HepG2 (cell line): ENCODE results near the gene MARK2. TPM values are rescaled to one million over a fixed set of nuclear protein-coding genes. Genes with fewer than 3 reads are reported as not detected.
A peak's percentile ranks its signal among the peaks of the same experiment; 100 is the strongest.

Experiments used
- ATF7 ChIP-seq, 2 experiments: fragments of 450-650 bp in 1 of 2; sonication (generic) in 1 of 2; formaldehyde crosslinking in 1 of 2; IDR thresholded peaks; 2 replicates each; pipeline versions ENCODE4 v1.4.0 to v1.6.1; 2016 to 2020; ENCODE audit warnings: antibody characterized with exemption in 1 of 2, mild to moderate bottlenecking in 1 of 2, missing genetic modification reagents in 1 of 2
- BCL3 ChIP-seq: sonication (generic); formaldehyde crosslinking; IDR thresholded peaks from 2 replicates; pipeline ENCODE4 v1.5.1; 2020; ENCODE audit warnings: mild to moderate bottlenecking, missing genetic modification reagents, moderate library complexity
- HIVEP1 ChIP-seq: sonication (generic); formaldehyde crosslinking; IDR thresholded peaks from 2 replicates; pipeline ENCODE4 v1.4.0; 2020; ENCODE audit warnings: mild to moderate bottlenecking, missing genetic modification reagents
- HOXA9 ChIP-seq: sonication (generic); formaldehyde crosslinking; IDR thresholded peaks from 2 replicates; pipeline ENCODE4 v1.8.1; 2022; ENCODE audit warnings: missing genetic modification reagents, mild to moderate bottlenecking, moderate library complexity, borderline replicate concordance
- NBN ChIP-seq: fragments of 450-650 bp; conservative IDR thresholded peaks from 2 replicates; pipeline ENCODE4 v1.6.1; 2017
- PREB ChIP-seq: sonication (generic); formaldehyde crosslinking; IDR thresholded peaks from 2 replicates; pipeline ENCODE4 v1.4.0; 2020; ENCODE audit warnings: missing genetic modification reagents
- SAP130 ChIP-seq: IDR thresholded peaks from 2 replicates; pipeline ENCODE4 v1.6.1; 2016; ENCODE audit warnings: low read depth
- SATB2 ChIP-seq: sonication (generic); formaldehyde crosslinking; IDR thresholded peaks from 2 replicates; pipeline ENCODE4 v1.5.0; 2020; ENCODE audit warnings: missing genetic modification reagents
- THAP9 ChIP-seq: sonication (generic); formaldehyde crosslinking; IDR thresholded peaks from 2 replicates; pipeline ENCODE4; 2020; ENCODE audit warnings: missing genetic modification reagents, mild to moderate bottlenecking, borderline replicate concordance
- ZBTB38 ChIP-seq: sonication (generic); formaldehyde crosslinking; IDR thresholded peaks from 2 replicates; pipeline ENCODE4 v1.5.1; 2020; ENCODE audit warnings: mild to moderate bottlenecking, missing genetic modification reagents
- ZNF17 ChIP-seq: sonication (generic); formaldehyde crosslinking; IDR thresholded peaks from 2 replicates; pipeline ENCODE4 v1.5.0; 2020; ENCODE audit warnings: mild to moderate bottlenecking, missing genetic modification reagents
- ZNF350 ChIP-seq: sonication (generic); formaldehyde crosslinking; IDR thresholded peaks from 2 replicates; pipeline ENCODE4 v1.4.0; 2020; ENCODE audit warnings: mild to moderate bottlenecking, low read depth, missing genetic modification reagents, borderline replicate concordance
- ZNF644 ChIP-seq: IDR thresholded peaks from 2 replicates; pipeline ENCODE4 v1.6.1; 2016; ENCODE audit warnings: low read depth
- ZNF773 ChIP-seq: sonication (generic); formaldehyde crosslinking; IDR thresholded peaks from 2 replicates; pipeline ENCODE4 v1.4.0; 2020; ENCODE audit warnings: missing genetic modification reagents, borderline replicate concordance
- polyA plus RNA-seq, 8 experiments: library from polyadenylated mRNA; depleted of rRNA in 3 of 8; stranded (reverse) in 7 of 8; unstranded in 1 of 8; fragments of >200 nt; fragmentation: Illumina TruSeq in 4 of 8; extraction: Trizol in 4 of 8; gene quantifications; 2 replicates each; pipeline versions ENCODE4 v1.2.1 to v1.2.3, GENCODE V29; 2011 to 2016; ENCODE audit warnings: low read depth in 4 of 8, missing spikeins in 1 of 8, mixed read lengths in 1 of 8; ENCODE audit not compliant: insufficient read depth in 1 of 8
- total RNA-seq, 5 experiments: library from RNA; depleted of rRNA; stranded (reverse); fragments of >200 nt; fragmentation: Illumina TruSeq; extraction: Trizol; gene quantifications; 2 replicates each; pipeline ENCODE4 v1.2.3, GENCODE V29; 2016; ENCODE audit warnings: low read depth in 1 of 5
- TF ChIP-seq, protein P1 (sequence below): sonication (generic); formaldehyde crosslinking; IDR thresholded peaks from 2 replicates; pipeline ENCODE4 v1.4.0; 2020; ENCODE audit warnings: mild to moderate bottlenecking, missing genetic modification reagents
- TF ChIP-seq, protein P2 (sequence below): sonication (generic); formaldehyde crosslinking; conservative IDR thresholded peaks from 2 replicates; pipeline ENCODE4 v1.4.0; 2020; ENCODE audit warnings: mild to moderate bottlenecking, missing genetic modification reagents, moderate library complexity

Gene MARK2
- total and polyA plus RNA-seq, 2 of the 13 experiments (the other 11 are each of a cell fraction or from before 2014, with no cell fraction given) = 13.5 to 13.9 TPM

- TF ChIP-seq HIVEP1 (CRISPR knock-in tag) = no peak; the same call in 1 of the 2 replicates
- TF ChIP-seq, protein P1, sequence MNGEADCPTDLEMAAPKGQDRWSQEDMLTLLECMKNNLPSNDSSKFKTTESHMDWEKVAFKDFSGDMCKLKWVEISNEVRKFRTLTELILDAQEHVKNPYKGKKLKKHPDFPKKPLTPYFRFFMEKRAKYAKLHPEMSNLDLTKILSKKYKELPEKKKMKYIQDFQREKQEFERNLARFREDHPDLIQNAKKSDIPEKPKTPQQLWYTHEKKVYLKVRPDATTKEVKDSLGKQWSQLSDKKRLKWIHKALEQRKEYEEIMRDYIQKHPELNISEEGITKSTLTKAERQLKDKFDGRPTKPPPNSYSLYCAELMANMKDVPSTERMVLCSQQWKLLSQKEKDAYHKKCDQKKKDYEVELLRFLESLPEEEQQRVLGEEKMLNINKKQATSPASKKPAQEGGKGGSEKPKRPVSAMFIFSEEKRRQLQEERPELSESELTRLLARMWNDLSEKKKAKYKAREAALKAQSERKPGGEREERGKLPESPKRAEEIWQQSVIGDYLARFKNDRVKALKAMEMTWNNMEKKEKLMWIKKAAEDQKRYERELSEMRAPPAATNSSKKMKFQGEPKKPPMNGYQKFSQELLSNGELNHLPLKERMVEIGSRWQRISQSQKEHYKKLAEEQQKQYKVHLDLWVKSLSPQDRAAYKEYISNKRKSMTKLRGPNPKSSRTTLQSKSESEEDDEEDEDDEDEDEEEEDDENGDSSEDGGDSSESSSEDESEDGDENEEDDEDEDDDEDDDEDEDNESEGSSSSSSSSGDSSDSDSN (CRISPR knock-in tag) = 0 out of 2 replicates have a peak, but pooled peaks have one; percentile 14
- TF ChIP-seq HOXA9 = no peak
- TF ChIP-seq, protein P2, sequence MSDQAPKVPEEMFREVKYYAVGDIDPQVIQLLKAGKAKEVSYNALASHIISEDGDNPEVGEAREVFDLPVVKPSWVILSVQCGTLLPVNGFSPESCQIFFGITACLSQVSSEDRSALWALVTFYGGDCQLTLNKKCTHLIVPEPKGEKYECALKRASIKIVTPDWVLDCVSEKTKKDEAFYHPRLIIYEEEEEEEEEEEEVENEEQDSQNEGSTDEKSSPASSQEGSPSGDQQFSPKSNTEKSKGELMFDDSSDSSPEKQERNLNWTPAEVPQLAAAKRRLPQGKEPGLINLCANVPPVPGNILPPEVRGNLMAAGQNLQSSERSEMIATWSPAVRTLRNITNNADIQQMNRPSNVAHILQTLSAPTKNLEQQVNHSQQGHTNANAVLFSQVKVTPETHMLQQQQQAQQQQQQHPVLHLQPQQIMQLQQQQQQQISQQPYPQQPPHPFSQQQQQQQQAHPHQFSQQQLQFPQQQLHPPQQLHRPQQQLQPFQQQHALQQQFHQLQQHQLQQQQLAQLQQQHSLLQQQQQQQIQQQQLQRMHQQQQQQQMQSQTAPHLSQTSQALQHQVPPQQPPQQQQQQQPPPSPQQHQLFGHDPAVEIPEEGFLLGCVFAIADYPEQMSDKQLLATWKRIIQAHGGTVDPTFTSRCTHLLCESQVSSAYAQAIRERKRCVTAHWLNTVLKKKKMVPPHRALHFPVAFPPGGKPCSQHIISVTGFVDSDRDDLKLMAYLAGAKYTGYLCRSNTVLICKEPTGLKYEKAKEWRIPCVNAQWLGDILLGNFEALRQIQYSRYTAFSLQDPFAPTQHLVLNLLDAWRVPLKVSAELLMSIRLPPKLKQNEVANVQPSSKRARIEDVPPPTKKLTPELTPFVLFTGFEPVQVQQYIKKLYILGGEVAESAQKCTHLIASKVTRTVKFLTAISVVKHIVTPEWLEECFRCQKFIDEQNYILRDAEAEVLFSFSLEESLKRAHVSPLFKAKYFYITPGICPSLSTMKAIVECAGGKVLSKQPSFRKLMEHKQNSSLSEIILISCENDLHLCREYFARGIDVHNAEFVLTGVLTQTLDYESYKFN (CRISPR knock-in tag) = peak; percentile 60
- no peak; the same call in 1 of the 2 replicates for TF ChIP-seq ZBTB38 (CRISPR knock-in tag)
- no peak for TF ChIP-seq THAP9 (CRISPR knock-in tag)
- peak; percentile 82 for TF ChIP-seq SAP130 (CRISPR knock-in tag)
- TF ChIP-seq NBN = no peak
- no peak for TF ChIP-seq ATF7 (IDR thresholded peaks at IDR 0.05)
- TF ChIP-seq ATF7 (CRISPR knock-in tag; IDR thresholded peaks at IDR 0.05) = no peak
- peak; percentile 19; the same call in 1 of the 2 replicates for TF ChIP-seq BCL3 (CRISPR knock-in tag)
- TF ChIP-seq ZNF644 (CRISPR knock-in tag) = no peak
- no peak for TF ChIP-seq ZNF17 (CRISPR knock-in tag)
- TF ChIP-seq PREB (CRISPR knock-in tag) = no peak
- TF ChIP-seq ZNF350 (CRISPR knock-in tag) = no peak
- no peak for TF ChIP-seq SATB2 (CRISPR knock-in tag)
- 0 out of 2 replicates have a peak, but pooled peaks have one; percentile 27 for TF ChIP-seq ZNF773 (CRISPR knock-in tag)
Measured at GRCh38 chr11:63920126-63920938, 81.4 kb downstream of the MARK2 start (continued).
